ENCODE results near the gene HMX1. TPM values are rescaled to one million over a fixed set of nuclear protein-coding genes. Genes with fewer than 3 reads are reported as not detected.

The HMX1 gene
- total RNA-seq, 2 experiments from 2014 or later = not detected

DNA sequence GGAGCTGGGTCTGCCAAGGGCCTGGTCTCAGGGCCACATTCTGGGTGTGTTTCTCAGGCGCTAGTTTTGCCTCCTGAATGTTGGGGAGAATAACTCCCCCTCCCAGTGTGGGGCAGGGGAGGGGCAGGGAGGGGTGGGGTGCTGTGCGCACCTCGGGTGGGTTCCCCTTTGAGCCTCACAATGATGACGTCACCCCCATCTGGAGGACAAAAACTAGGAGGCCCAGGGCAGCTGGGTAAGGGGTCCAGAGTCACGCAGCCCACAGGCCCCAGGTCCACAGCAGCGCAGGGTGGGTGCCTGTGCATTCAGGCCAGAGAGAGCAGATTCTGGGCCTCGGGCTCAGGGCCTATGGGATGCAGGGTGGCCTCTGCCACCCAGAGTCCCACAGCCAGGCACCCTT lies 23.7 kb upstream of the HMX1 start:
- Histone ChIP-seq H3K79me2 (ENCODE audit: insufficient read depth, low read depth, low read length) (no peaks in the 10 kb centered on the region), H2AFZ (ENCODE audit: low read length) (no peak overlapping the region), H4K20me1 (ENCODE audit: insufficient read depth, low read length) (no peaks in the 10 kb centered on the region), H3K9me2 (ENCODE audit: insufficient read depth, low read length) (no peaks in the 10 kb centered on the region), H3K4me2 (ENCODE audit: low read length) (no peak overlapping the region), H3K4me3 (ENCODE audit: low read depth, low read length, poor library complexity, severe bottlenecking) (no peak overlapping the region), H3K4me1 (ENCODE audit: insufficient read depth, low read length, poor library complexity, severe bottlenecking) (no peaks in the 10 kb centered on the region), H3K36me3 (ENCODE audit: insufficient read depth, low read length) (no peaks in the 10 kb centered on the region), H3K9me3 (ENCODE audit: low read length) (no peaks in the 10 kb centered on the region), H3K27ac (ENCODE audit: low read depth, low read length, poor library complexity, severe bottlenecking) (no peak overlapping the region)
- DNase-seq (ENCODE audit: low spot score) = no peak
- intact Hi-C loops (cut with micrococcal nuclease; ENCODE audit: unreplicated experiment) = no loop called here
- CTCF ChIA-PET (ENCODE audit: unreplicated experiment) = no interaction called here
- POLR2A ChIA-PET = no interaction called here
- BruUV-seq (replicated peaks) = no TSS peak
- no peak for TF ChIP-seq EZH2phosphoT487 (IDR thresholded peaks at IDR 0.05; ENCODE audit: borderline replicate concordance, low read depth, low read length)
- TF ChIP-seq, protein P1, sequence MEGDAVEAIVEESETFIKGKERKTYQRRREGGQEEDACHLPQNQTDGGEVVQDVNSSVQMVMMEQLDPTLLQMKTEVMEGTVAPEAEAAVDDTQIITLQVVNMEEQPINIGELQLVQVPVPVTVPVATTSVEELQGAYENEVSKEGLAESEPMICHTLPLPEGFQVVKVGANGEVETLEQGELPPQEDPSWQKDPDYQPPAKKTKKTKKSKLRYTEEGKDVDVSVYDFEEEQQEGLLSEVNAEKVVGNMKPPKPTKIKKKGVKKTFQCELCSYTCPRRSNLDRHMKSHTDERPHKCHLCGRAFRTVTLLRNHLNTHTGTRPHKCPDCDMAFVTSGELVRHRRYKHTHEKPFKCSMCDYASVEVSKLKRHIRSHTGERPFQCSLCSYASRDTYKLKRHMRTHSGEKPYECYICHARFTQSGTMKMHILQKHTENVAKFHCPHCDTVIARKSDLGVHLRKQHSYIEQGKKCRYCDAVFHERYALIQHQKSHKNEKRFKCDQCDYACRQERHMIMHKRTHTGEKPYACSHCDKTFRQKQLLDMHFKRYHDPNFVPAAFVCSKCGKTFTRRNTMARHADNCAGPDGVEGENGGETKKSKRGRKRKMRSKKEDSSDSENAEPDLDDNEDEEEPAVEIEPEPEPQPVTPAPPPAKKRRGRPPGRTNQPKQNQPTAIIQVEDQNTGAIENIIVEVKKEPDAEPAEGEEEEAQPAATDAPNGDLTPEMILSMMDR (conservative IDR thresholded peaks at IDR 0.05; ENCODE audit: low read length) = no peak

GRCh38 chr4:8894424-8894816 lies 22.8 kb upstream of the HMX1 start:
- BruUV-seq (replicated peaks) = no TSS peak
- no peak overlapping the region for H3K4me3 ChIP-seq (ENCODE audit: low read depth, low read length, poor library complexity, severe bottlenecking)
- no peak for DNase-seq (ENCODE audit: low spot score)
- H3K27ac ChIP-seq (ENCODE audit: low read depth, low read length, poor library complexity, severe bottlenecking) = no peak overlapping the region
- POLR2A ChIA-PET = no interaction called here
- no peaks in the 10 kb centered on the region for H3K9me3 ChIP-seq (ENCODE audit: low read length)
- H3K79me2 ChIP-seq (ENCODE audit: insufficient read depth, low read depth, low read length) = no peaks in the 10 kb centered on the region
- H3K4me2 ChIP-seq (ENCODE audit: low read length) = no peak overlapping the region
- H3K4me1 ChIP-seq (ENCODE audit: insufficient read depth, low read length, poor library complexity, severe bottlenecking) = no peaks in the 10 kb centered on the region
- no peaks in the 10 kb centered on the region for H3K9me2 ChIP-seq (ENCODE audit: insufficient read depth, low read length)
- intact Hi-C loops (cut with micrococcal nuclease; ENCODE audit: unreplicated experiment) = no loop called here
- CTCF ChIA-PET (ENCODE audit: unreplicated experiment) = no interaction called here
- TF ChIP-seq, protein P1 (conservative IDR thresholded peaks at IDR 0.05; ENCODE audit: low read length) = no peak
- TF ChIP-seq EZH2phosphoT487 (IDR thresholded peaks at IDR 0.05; ENCODE audit: borderline replicate concordance, low read depth, low read length) = no peak
- no peaks in the 10 kb centered on the region for H3K36me3 ChIP-seq (ENCODE audit: insufficient read depth, low read length)
- no peaks in the 10 kb centered on the region for H4K20me1 ChIP-seq (ENCODE audit: insufficient read depth, low read length)
- H2AFZ ChIP-seq (ENCODE audit: low read length) = no peak overlapping the region

DNA sequence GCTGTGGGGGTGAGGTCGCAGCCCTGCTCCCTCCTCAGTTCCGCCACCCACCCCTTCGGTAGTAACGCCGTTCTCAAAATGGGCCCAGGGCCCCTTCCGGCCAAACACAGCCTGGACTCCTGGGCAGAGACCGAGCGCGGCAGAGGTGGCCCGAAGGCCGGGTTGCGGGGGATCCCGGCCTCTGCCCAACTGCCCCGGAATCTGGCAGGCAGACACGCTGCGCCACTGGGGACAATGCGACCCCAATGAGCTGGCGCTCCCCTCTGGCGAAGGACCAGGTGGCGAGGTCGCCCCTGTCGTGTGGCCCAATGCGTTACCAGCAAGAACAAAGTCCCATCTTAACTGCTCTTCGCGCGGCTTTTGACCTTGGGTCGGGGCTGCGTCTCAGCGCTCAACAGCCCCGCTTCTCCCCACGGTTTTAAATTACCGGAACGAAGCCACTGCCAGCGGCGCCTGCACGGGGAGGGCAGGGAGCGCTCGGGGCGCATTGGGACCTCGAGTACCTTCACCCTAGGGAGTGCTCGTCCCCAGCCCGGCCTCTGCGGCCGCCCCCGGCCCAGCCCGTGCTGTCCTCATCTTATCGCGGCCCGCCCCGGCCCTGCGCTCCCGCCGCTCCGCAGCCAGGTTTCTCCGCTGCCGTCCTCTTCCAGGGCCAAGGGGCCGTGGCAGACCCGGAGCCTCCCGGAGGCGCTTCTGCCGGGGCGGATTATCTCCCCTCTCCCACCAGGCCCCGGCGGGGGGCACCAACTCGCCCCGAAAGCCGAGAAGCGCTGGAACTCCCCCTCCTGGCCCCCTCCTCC lies 22.2 kb upstream of the HMX1 start:
- BruUV-seq (replicated peaks) = no TSS peak
- POLR2A ChIA-PET = no interaction called here

More for the DNA sequence above, 22.2 kb upstream of the HMX1 start:
- Histone ChIP-seq H2AFZ (ENCODE audit: low read length) (no peak overlapping the region), H3K79me2 (ENCODE audit: insufficient read depth, low read depth, low read length) (no peaks in the 10 kb centered on the region), H3K9me3 (ENCODE audit: low read length) (no peaks in the 10 kb centered on the region), H4K20me1 (ENCODE audit: insufficient read depth, low read length) (no peaks in the 10 kb centered on the region), H3K4me1 (ENCODE audit: insufficient read depth, low read length, poor library complexity, severe bottlenecking) (no peaks in the 10 kb centered on the region), H3K9me2 (ENCODE audit: insufficient read depth, low read length) (no peaks in the 10 kb centered on the region), H3K27ac (ENCODE audit: low read depth, low read length, poor library complexity, severe bottlenecking) (no peak overlapping the region), H3K36me3 (ENCODE audit: insufficient read depth, low read length) (no peaks in the 10 kb centered on the region), H3K4me3 (ENCODE audit: low read depth, low read length, poor library complexity, severe bottlenecking) (no peak overlapping the region), H3K4me2 (ENCODE audit: low read length) (no peak overlapping the region)
- CTCF ChIA-PET (ENCODE audit: unreplicated experiment) = no interaction called here
- intact Hi-C loops (cut with micrococcal nuclease; ENCODE audit: unreplicated experiment) = no loop called here
- TF ChIP-seq, protein P1 (conservative IDR thresholded peaks at IDR 0.05; ENCODE audit: low read length) = no peak
- no peak for TF ChIP-seq EZH2phosphoT487 (IDR thresholded peaks at IDR 0.05; ENCODE audit: borderline replicate concordance, low read depth, low read length)
- no peak for DNase-seq (ENCODE audit: low spot score)
